ENCODE measurements around the gene PLEKHH2.

Gene PLEKHH2

GRCh38 chr2:43736637-43737036, 99.6 kb downstream of the PLEKHH2 start:
- H3K23ac ChIP-seq (ENCODE audit: low read length in 2 of 2) = no peak overlapping the region
- H3K79me1 ChIP-seq (replicated peaks; ENCODE audit: low read length, poor library complexity, severe bottlenecking) = peaks cover 2% of the 10 kb centered on the region
- peak overlapping the region; percentile 99 for H3K27ac ChIP-seq (ENCODE audit: low read length, poor library complexity, severe bottlenecking)
- no peak overlapping the region for H3K14ac ChIP-seq (ENCODE audit: low read length in 2 of 2)
- H4K8ac ChIP-seq (ENCODE audit: low read length) = no peak overlapping the region
- H2BK15ac ChIP-seq (ENCODE audit: low read depth, poor library complexity, severe bottlenecking) = no peak overlapping the region
- no peak overlapping the region for H3K4me3 ChIP-seq (ENCODE audit: insufficient read depth in 1 of 2, low read depth in 1 of 2, low read length in 2 of 2)
- H3K4ac ChIP-seq (ENCODE audit: low read depth in 1 of 2, low read length in 2 of 2) = no peak overlapping the region
- peak overlapping the region; percentile 22 for H3K9ac ChIP-seq (ENCODE audit: low read length)
- H3K4me2 ChIP-seq (ENCODE audit: low read length, poor library complexity, severe bottlenecking) = no peak overlapping the region
- H2AK5ac ChIP-seq (ENCODE audit: low read length, severe bottlenecking) = peak overlapping the region; percentile 83
- DNase-seq = no peak
- no peak overlapping the region for H2BK120ac ChIP-seq (ENCODE audit: low read depth, low read length)
- H2BK12ac ChIP-seq (ENCODE audit: low read length in 2 of 2) = no peak overlapping the region
- H3K27me3 ChIP-seq (ENCODE audit: control insufficient read depth in 1 of 2, insufficient read depth in 1 of 2, low read length in 2 of 2) = no peaks in the 10 kb centered on the region
- peaks cover 5% of the 10 kb centered on the region for H3K4me1 ChIP-seq (ENCODE audit: control insufficient read depth, insufficient read depth, low read depth, low read length)
- peak overlapping the region; percentile 86 for H2BK5ac ChIP-seq (ENCODE audit: low read depth, low read length, poor library complexity, severe bottlenecking)
- H3K18ac ChIP-seq (ENCODE audit: low read depth in 1 of 2, low read length in 2 of 2) = no peak overlapping the region
- WGBS = 100% methylated on average over 3 of the region's 6 CpGs
- H3K36me3 ChIP-seq (ENCODE audit: control insufficient read depth in 1 of 2, insufficient read depth in 2 of 2, low read depth in 1 of 2, low read length in 2 of 2) = peaks cover 2 to 20% of the 10 kb centered on the region in 2 experiments
- no peak overlapping the region for H4K91ac ChIP-seq (ENCODE audit: low read length)
- no peak overlapping the region for H2AFZ ChIP-seq (ENCODE audit: low read depth, low read length)
- no peaks in the 10 kb centered on the region for H3K9me3 ChIP-seq (ENCODE audit: control insufficient read depth, low read length)

GRCh38 chr2:43737097-43737854, 100.2 kb downstream of the PLEKHH2 start:
- H4K8ac ChIP-seq (ENCODE audit: low read length) = no peak overlapping the region
- peak overlapping the region; percentile 96 for H2BK5ac ChIP-seq (ENCODE audit: low read depth, low read length, poor library complexity, severe bottlenecking)
- no peak overlapping the region for H2BK12ac ChIP-seq (ENCODE audit: low read length in 2 of 2)
- H3K23ac ChIP-seq (ENCODE audit: low read length in 2 of 2) = no peak overlapping the region
- H3K9ac ChIP-seq (ENCODE audit: low read length) = peak overlapping the region; percentile 58
- peaks cover 2 to 19% of the 10 kb centered on the region in 2 experiments for H3K36me3 ChIP-seq (ENCODE audit: control insufficient read depth in 1 of 2, insufficient read depth in 2 of 2, low read depth in 1 of 2, low read length in 2 of 2)
- H2AK5ac ChIP-seq (ENCODE audit: low read length, severe bottlenecking) = peak overlapping the region; percentile 97
- peak overlapping the region; percentile 99 for H3K27ac ChIP-seq (ENCODE audit: low read length, poor library complexity, severe bottlenecking)
- no peak overlapping the region for H3K14ac ChIP-seq (ENCODE audit: low read length in 2 of 2)
- 52% methylated on average over 6 of the region's 8 CpGs for WGBS
- no peak overlapping the region for H3K4me2 ChIP-seq (ENCODE audit: low read length, poor library complexity, severe bottlenecking)
- H2BK15ac ChIP-seq (ENCODE audit: low read depth, poor library complexity, severe bottlenecking) = no peak overlapping the region
- no peaks in the 10 kb centered on the region for H3K9me3 ChIP-seq (ENCODE audit: control insufficient read depth, low read length)
- no peak overlapping the region for H3K4ac ChIP-seq (ENCODE audit: low read depth in 1 of 2, low read length in 2 of 2)
- H3K27me3 ChIP-seq (ENCODE audit: control insufficient read depth in 1 of 2, insufficient read depth in 1 of 2, low read length in 2 of 2) = no peaks in the 10 kb centered on the region
- H3K18ac ChIP-seq (ENCODE audit: low read depth in 1 of 2, low read length in 2 of 2) = no peak overlapping the region
- peaks cover 2% of the 10 kb centered on the region for H3K79me1 ChIP-seq (replicated peaks; ENCODE audit: low read length, poor library complexity, severe bottlenecking)
- peak; percentile 73 for DNase-seq
- no peak overlapping the region for H2BK120ac ChIP-seq (ENCODE audit: low read depth, low read length)
- H2AFZ ChIP-seq (ENCODE audit: low read depth, low read length) = no peak overlapping the region
- peak overlapping the region in 1 of 2 experiments; percentile 18 for H3K4me3 ChIP-seq (ENCODE audit: insufficient read depth in 1 of 2, low read depth in 1 of 2, low read length in 2 of 2)
- H3K4me1 ChIP-seq (ENCODE audit: control insufficient read depth, insufficient read depth, low read depth, low read length) = peaks cover 5% of the 10 kb centered on the region
- no peak overlapping the region for H4K91ac ChIP-seq (ENCODE audit: low read length)

GRCh38 chr2:43737855-43738254, 100.8 kb downstream of the PLEKHH2 start:
- Histone ChIP-seq H3K23ac (ENCODE audit: low read length in 2 of 2) (no peak overlapping the region), H2BK12ac (ENCODE audit: low read length in 2 of 2) (no peak overlapping the region), H2BK120ac (ENCODE audit: low read depth, low read length) (no peak overlapping the region), H3K14ac (ENCODE audit: low read length in 2 of 2) (no peak overlapping the region), H4K8ac (ENCODE audit: low read length) (no peak overlapping the region), H3K18ac (ENCODE audit: low read depth in 1 of 2, low read length in 2 of 2) (no peak overlapping the region), H4K91ac (ENCODE audit: low read length) (no peak overlapping the region), H2AK5ac (ENCODE audit: low read length, severe bottlenecking) (peak overlapping the region; percentile 97), H3K4ac (ENCODE audit: low read depth in 1 of 2, low read length in 2 of 2) (no peak overlapping the region), H3K9me3 (ENCODE audit: control insufficient read depth, low read length) (no peaks in the 10 kb centered on the region), H2AFZ (ENCODE audit: low read depth, low read length) (no peak overlapping the region), H3K4me3 (ENCODE audit: insufficient read depth in 1 of 2, low read depth in 1 of 2, low read length in 2 of 2) (peak overlapping the region in 1 of 2 experiments; percentile 18), H3K27me3 (ENCODE audit: control insufficient read depth in 1 of 2, insufficient read depth in 1 of 2, low read length in 2 of 2) (no peaks in the 10 kb centered on the region), H3K4me2 (ENCODE audit: low read length, poor library complexity, severe bottlenecking) (no peak overlapping the region), H3K27ac (ENCODE audit: low read length, poor library complexity, severe bottlenecking) (peak overlapping the region; percentile 99), H3K79me1 (replicated peaks; ENCODE audit: low read length, poor library complexity, severe bottlenecking) (peaks cover 2% of the 10 kb centered on the region), H3K9ac (ENCODE audit: low read length) (peak overlapping the region; percentile 58), H2BK15ac (ENCODE audit: low read depth, poor library complexity, severe bottlenecking) (no peak overlapping the region), H3K36me3 (ENCODE audit: control insufficient read depth in 1 of 2, insufficient read depth in 2 of 2, low read depth in 1 of 2, low read length in 2 of 2) (peaks cover 2 to 20% of the 10 kb centered on the region in 2 experiments), H2BK5ac (ENCODE audit: low read depth, low read length, poor library complexity, severe bottlenecking) (peak overlapping the region; percentile 96), H3K4me1 (ENCODE audit: control insufficient read depth, insufficient read depth, low read depth, low read length) (peaks cover 5% of the 10 kb centered on the region)
- no peak for DNase-seq
- WGBS = 96% methylated on average over 1 of the region's 2 CpGs

GRCh38 chr2:43738257-43738656, 101.2 kb downstream of the PLEKHH2 start:
- no peak overlapping the region for H4K8ac ChIP-seq (ENCODE audit: low read length)
- no peak for DNase-seq
- H3K4me3 ChIP-seq (ENCODE audit: insufficient read depth in 1 of 2, low read depth in 1 of 2, low read length in 2 of 2) = no peak overlapping the region
- H3K27me3 ChIP-seq (ENCODE audit: control insufficient read depth in 1 of 2, insufficient read depth in 1 of 2, low read length in 2 of 2) = no peaks in the 10 kb centered on the region
- no peak overlapping the region for H2AFZ ChIP-seq (ENCODE audit: low read depth, low read length)
- H3K9ac ChIP-seq (ENCODE audit: low read length) = peak overlapping the region; percentile 58
- no peak overlapping the region for H3K4me2 ChIP-seq (ENCODE audit: low read length, poor library complexity, severe bottlenecking)
- H3K14ac ChIP-seq (ENCODE audit: low read length in 2 of 2) = no peak overlapping the region
- H3K27ac ChIP-seq (ENCODE audit: low read length, poor library complexity, severe bottlenecking) = no peak overlapping the region
- H3K36me3 ChIP-seq (ENCODE audit: control insufficient read depth in 1 of 2, insufficient read depth in 2 of 2, low read depth in 1 of 2, low read length in 2 of 2) = peaks cover 2 to 25% of the 10 kb centered on the region in 2 experiments
- no peak overlapping the region for H2BK5ac ChIP-seq (ENCODE audit: low read depth, low read length, poor library complexity, severe bottlenecking)
- H3K18ac ChIP-seq (ENCODE audit: low read depth in 1 of 2, low read length in 2 of 2) = no peak overlapping the region
- H2BK15ac ChIP-seq (ENCODE audit: low read depth, poor library complexity, severe bottlenecking) = no peak overlapping the region
- H3K23ac ChIP-seq (ENCODE audit: low read length in 2 of 2) = no peak overlapping the region
- peaks cover 5% of the 10 kb centered on the region for H3K4me1 ChIP-seq (ENCODE audit: control insufficient read depth, insufficient read depth, low read depth, low read length)
- 100% methylated on average over 1 of the region's 2 CpGs for WGBS
- no peaks in the 10 kb centered on the region for H3K9me3 ChIP-seq (ENCODE audit: control insufficient read depth, low read length)
- H3K79me1 ChIP-seq (replicated peaks; ENCODE audit: low read length, poor library complexity, severe bottlenecking) = peaks cover 2% of the 10 kb centered on the region
- H3K4ac ChIP-seq (ENCODE audit: low read depth in 1 of 2, low read length in 2 of 2) = no peak overlapping the region
- no peak overlapping the region for H2BK12ac ChIP-seq (ENCODE audit: low read length in 2 of 2)
- no peak overlapping the region for H4K91ac ChIP-seq (ENCODE audit: low read length)
- no peak overlapping the region for H2BK120ac ChIP-seq (ENCODE audit: low read depth, low read length)
- H2AK5ac ChIP-seq (ENCODE audit: low read length, severe bottlenecking) = no peak overlapping the region
